Sigmoid colon (tissue), 7 donors: ENCODE data around the gene MYPN. TPM values are rescaled to one million over a fixed set of nuclear protein-coding genes. Genes with fewer than 3 reads are reported as not detected.
A peak's percentile ranks its signal among the peaks of the same experiment; 100 is the strongest.

Experiments
- DNase-seq: peaks from one replicate; pipeline ENCODE4 v3.0.0-alpha.2; 2019
- H3K27ac ChIP-seq, 4 donors: fragments of 200-600 bp; sonication (generic); one replicate each; pipeline ENCODE4 v1.5.1; 2016 to 2019; ENCODE audit warnings: mild to moderate bottlenecking in 1 of 4
- H3K27me3 ChIP-seq, 3 donors: fragments of 200-600 bp; sonication (generic); one replicate each; pipeline ENCODE4 v1.5.1; 2019; ENCODE audit warnings: mild to moderate bottlenecking in 1 of 3
- H3K36me3 ChIP-seq, 4 donors: fragments of 200-600 bp; sonication (generic); one replicate each; pipeline ENCODE4 v1.5.1; 2016 to 2019
- H3K4me1 ChIP-seq, 4 donors: fragments of 200-600 bp; sonication (generic); one replicate each; pipeline ENCODE4 v1.5.1; 2017 to 2019
- H3K4me3 ChIP-seq, 4 donors: fragments of 200-600 bp; sonication (generic); one replicate each; pipeline ENCODE4 v1.5.1; 2017 to 2019; ENCODE audit warnings: mild to moderate bottlenecking in 2 of 4, moderate library complexity in 1 of 4
- H3K9me3 ChIP-seq, 4 donors: fragments of 200-600 bp in 3 of 4; sonication (generic) in 3 of 4; one replicate each; pipeline versions ENCODE4 v1.5.1 to v1.6.1; 2013 to 2019
- CTCF ChIP-seq, 4 experiments: fragments of 450-650 bp in 3 of 4; fragments of 200-600 bp in 1 of 4; IDR thresholded peaks; one replicate each; pipeline ENCODE4 v1.5.1; 2016 to 2019; ENCODE audit warnings: antibody characterized with exemption in 4 of 4, mild to moderate bottlenecking in 3 of 4, moderate library complexity in 2 of 4
- EP300 ChIP-seq, 4 donors: sonication (generic); formaldehyde crosslinking; IDR thresholded peaks; one replicate each; pipeline ENCODE4 v1.6.1; 2017; ENCODE audit warnings: antibody characterized with exemption in 4 of 4
- POLR2A ChIP-seq, 2 donors: fragments of 450-650 bp; IDR thresholded peaks; one replicate each; pipeline ENCODE4 v1.6.1; 2016; ENCODE audit warnings: antibody characterized with exemption in 2 of 2, mild to moderate bottlenecking in 2 of 2, moderate library complexity in 2 of 2
- POLR2AphosphoS5 ChIP-seq, 4 donors: sonication (generic); formaldehyde crosslinking; IDR thresholded peaks; one replicate each; pipeline ENCODE4 v1.6.1; 2017; ENCODE audit warnings: antibody characterized with exemption in 4 of 4
- WGBS, 2 donors: extraction: QIAGEN DNeasy Blood & Tissue Kit; methylation state at CpG; one replicate each; pipeline ENCODE4 v1.1.7; 2013; 5-methylcytosine and 5-hydroxymethylcytosine counted together
- intact Hi-C: fragments of 100-400 bp; cut with DNase I; formaldehyde crosslinking; loops from one replicate; pipeline ENCODE4 v1.15.1; 2023
- polyA plus RNA-seq, 3 donors: library from polyadenylated mRNA; stranded (reverse); fragments of 200-250 nt; gene quantifications; one replicate each; pipeline ENCODE4 v1.2.3, GENCODE V29; 2013
- total RNA-seq, 4 donors: library from RNA; depleted of rRNA; stranded (reverse); fragments of >200 nt; gene quantifications; one replicate each; pipeline ENCODE4 v1.1.0, GENCODE V29; 2016
- donor health status: healthy with polysubstance abuse.
- donor health status: Bipolar disorder and iron deficiency.
- donor health status: healthy.

MYPN gene
- total and polyA plus RNA-seq, 7 donors, result 0.23 to 1.6 (median 0.60) TPM; not detected in 4

- intact Hi-C loops, result no loop called here
- no peak for DNase-seq
- 85 to 88% methylated on average over 1 of the region's 1 CpG for WGBS, 2 donors
- TF ChIP-seq EP300 (IDR thresholded peaks at IDR 0.05), result no peak
- TF ChIP-seq POLR2AphosphoS5 (IDR thresholded peaks at IDR 0.05), result no peak
- no peak for TF ChIP-seq CTCF (IDR thresholded peaks at IDR 0.05)
- TF ChIP-seq POLR2A (IDR thresholded peaks at IDR 0.05), result no peak
- Histone ChIP-seq H3K9me3 (no peaks in the 10 kb centered on the region), H3K4me1 (no peaks in the 10 kb centered on the region), H3K4me3 (no peak overlapping the region), H3K27ac (no peak overlapping the region), H3K36me3 (no peaks in the 10 kb centered on the region), H3K27me3 (no peaks in the 10 kb centered on the region)
These were observed 36.8 kb downstream of the MYPN start for GRCh38 chr10:68146133-68146532.

GRCh38 chr10:68151453-68151852 is 42.2 kb downstream of the MYPN start:
- Histone ChIP-seq H3K27me3 (no peaks in the 10 kb centered on the region), H3K36me3 (no peaks in the 10 kb centered on the region), H3K9me3 (no peaks in the 10 kb centered on the region), H3K27ac (no peak overlapping the region), H3K4me3 (no peak overlapping the region), H3K4me1 (peaks cover 0 to 19% (median 13%) of the 10 kb centered on the region in 4 donors)
- intact Hi-C loops, result no loop called here
- 88 to 96% methylated on average over 1 of the region's 1 CpG for WGBS, 2 donors
- DNase-seq, result no peak
- TF ChIP-seq EP300 (IDR thresholded peaks at IDR 0.05) (no peak), CTCF (IDR thresholded peaks at IDR 0.05) (no peak), POLR2AphosphoS5 (IDR thresholded peaks at IDR 0.05) (no peak), POLR2A (IDR thresholded peaks at IDR 0.05) (no peak)

- Histone ChIP-seq H3K27ac (peak overlapping the region in 3 of 4 donors; percentile 7 to 32 (median 10)), H3K9me3 (no peaks in the 10 kb centered on the region), H3K36me3 (no peaks in the 10 kb centered on the region), H3K4me1 (peaks cover 0 to 19% (median 13%) of the 10 kb centered on the region in 4 donors), H3K27me3 (no peaks in the 10 kb centered on the region), H3K4me3 (no peak overlapping the region)
- no peak for DNase-seq
- intact Hi-C loops, result no loop called here
- TF ChIP-seq EP300 (IDR thresholded peaks at IDR 0.05), result peak in 1 of 4 donors; percentile 14
- TF ChIP-seq POLR2AphosphoS5 (IDR thresholded peaks at IDR 0.05), result peak in 2 of 4 donors; percentile 20 to 62
- TF ChIP-seq POLR2A (IDR thresholded peaks at IDR 0.05), result no peak
- WGBS, 2 donors, result 13 to 30% methylated on average over 8 of the region's 8 CpGs
These were observed 44.4 kb downstream of the MYPN start for GRCh38 chr10:68153473-68154210.

- no peaks in the 10 kb centered on the region for H3K9me3 ChIP-seq
- DNase-seq, result no peak
- H3K36me3 ChIP-seq, result no peaks in the 10 kb centered on the region
- WGBS, 2 donors, result 13 to 18% methylated on average over 3 of the region's 3 CpGs
- H3K4me3 ChIP-seq, result no peak overlapping the region
- peak overlapping the region in 3 of 4 donors; percentile 7 to 32 (median 10) for H3K27ac ChIP-seq
- intact Hi-C loops, result no loop called here
- H3K4me1 ChIP-seq, result peaks cover 0 to 19% (median 13%) of the 10 kb centered on the region in 4 donors
- H3K27me3 ChIP-seq, result no peaks in the 10 kb centered on the region
- TF ChIP-seq POLR2AphosphoS5 (IDR thresholded peaks at IDR 0.05) (no peak), POLR2A (IDR thresholded peaks at IDR 0.05) (no peak), EP300 (IDR thresholded peaks at IDR 0.05) (no peak)
These were observed 44.9 kb downstream of the MYPN start for GRCh38 chr10:68154211-68154497.

GRCh38 chr10:68155615-68156210 is 46.4 kb downstream of the MYPN start:
- no peaks in the 10 kb centered on the region for H3K9me3 ChIP-seq
- H3K27me3 ChIP-seq, result no peaks in the 10 kb centered on the region
- WGBS, 2 donors, result 46 to 47% methylated on average over 2 of the region's 2 CpGs
- H3K4me3 ChIP-seq, result no peak overlapping the region
- no peak for DNase-seq
- no peaks in the 10 kb centered on the region for H3K36me3 ChIP-seq
- intact Hi-C loops, result loop anchor here (1.0 to 5.0 kb wide), 2 partner anchors 73 to 300 kb away; no protein-coding TSS in a partner anchor
- peaks cover 0 to 19% (median 13%) of the 10 kb centered on the region in 4 donors for H3K4me1 ChIP-seq
- TF ChIP-seq POLR2AphosphoS5 (IDR thresholded peaks at IDR 0.05) (no peak), EP300 (IDR thresholded peaks at IDR 0.05) (no peak), CTCF (IDR thresholded peaks at IDR 0.05) (no peak), POLR2A (IDR thresholded peaks at IDR 0.05) (no peak)
- H3K27ac ChIP-seq, result no peak overlapping the region
